Stimulated activated CD4-positive, alpha-beta T cell treated with anti-CD3 and anti-CD28 coated beads, Interleukin-4, amount 100 ng/mL, for 4 hours (primary cell): ENCODE results near the gene ARMH2.
"Not testable (repeated sequence)": the region's sequence is repeated elsewhere in the genome, so short reads cannot be mapped to it uniquely, and the experiment has no call there.

Experiments used
- DNase-seq, 2 experiments: peaks; one replicate each; pipeline ENCODE4 v3.0.0-alpha.2; 2020

Gene ARMH2

DNA sequence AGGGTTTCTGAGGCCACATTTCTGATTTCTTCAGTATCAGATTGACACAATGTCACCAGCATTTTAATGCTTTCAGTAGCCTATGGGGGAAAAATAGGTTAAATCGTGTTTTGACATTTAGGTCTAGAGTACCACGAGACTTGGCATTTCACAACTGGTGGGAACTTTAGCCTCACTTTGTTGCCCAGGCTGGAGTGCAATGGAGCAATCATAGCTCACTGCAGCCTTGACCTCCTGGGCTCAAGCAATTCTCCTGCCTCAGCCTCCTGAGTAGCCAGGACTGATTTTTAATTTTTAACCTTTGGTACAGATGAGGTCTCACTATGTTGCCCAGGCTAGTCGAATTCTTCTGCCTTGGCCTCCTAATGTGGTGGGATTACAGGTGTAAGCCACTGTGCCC lies 11.0 kb upstream of the ARMH2 start:
- DNase-seq: no peak

DNA sequence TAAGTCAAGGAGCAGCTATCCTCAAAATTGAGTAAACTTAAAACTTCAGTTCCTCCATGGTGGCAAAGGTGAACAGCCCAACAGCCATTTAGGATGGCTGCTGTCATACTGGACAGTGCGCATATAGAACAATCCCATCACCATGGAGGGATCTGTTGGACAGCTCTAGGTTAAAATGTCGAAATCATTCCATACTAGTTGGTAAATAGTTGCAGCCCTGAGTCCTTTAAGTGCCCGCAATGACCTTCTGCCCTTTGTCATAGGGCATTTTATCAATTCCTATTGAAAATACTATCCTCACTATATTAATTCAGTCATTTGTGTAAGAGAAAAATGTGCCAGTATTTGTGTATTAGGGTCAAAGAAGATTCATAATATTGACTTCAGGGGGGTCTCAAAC lies 8.9 kb upstream of the ARMH2 start:
- no peak for DNase-seq

DNA sequence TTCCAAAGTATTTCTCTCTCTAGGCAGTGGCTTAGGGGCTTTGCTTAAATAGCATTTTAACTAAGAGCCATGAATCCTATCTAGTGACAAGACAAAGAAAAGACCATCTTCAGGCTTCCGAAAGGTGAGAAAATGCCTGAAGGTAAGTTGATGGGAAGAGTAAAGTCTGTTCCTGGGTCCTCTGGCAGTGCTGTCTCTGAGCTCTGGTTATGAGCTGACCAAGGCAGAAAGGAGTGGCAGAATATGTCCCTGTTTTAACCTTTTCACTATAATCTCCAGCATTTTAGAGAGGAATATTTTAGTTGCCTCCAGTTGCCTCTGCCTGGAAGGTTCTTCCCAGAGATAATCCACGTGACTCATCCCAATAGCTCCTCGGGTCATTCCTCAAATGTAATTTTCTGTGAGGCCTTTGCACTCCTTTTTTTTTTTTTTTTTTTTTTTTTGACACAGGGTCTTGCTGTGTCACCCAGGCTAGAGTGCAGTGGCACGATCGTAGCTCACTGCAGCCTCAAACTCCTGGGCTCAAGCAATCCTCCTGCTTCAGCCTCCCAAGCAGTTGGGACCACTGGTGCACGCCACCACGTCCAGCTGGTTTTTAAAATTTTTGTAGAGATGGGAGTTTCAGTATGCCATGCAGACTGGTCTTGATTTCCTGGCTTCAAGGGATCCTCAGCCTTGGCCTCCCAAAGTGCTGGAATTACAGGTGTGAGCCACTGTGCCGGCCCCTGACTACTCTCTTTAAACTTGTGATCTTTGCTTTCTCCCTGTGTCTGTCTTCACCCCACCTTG lies 3.7 kb upstream of the ARMH2 start:
- DNase-seq: no peak

DNA sequence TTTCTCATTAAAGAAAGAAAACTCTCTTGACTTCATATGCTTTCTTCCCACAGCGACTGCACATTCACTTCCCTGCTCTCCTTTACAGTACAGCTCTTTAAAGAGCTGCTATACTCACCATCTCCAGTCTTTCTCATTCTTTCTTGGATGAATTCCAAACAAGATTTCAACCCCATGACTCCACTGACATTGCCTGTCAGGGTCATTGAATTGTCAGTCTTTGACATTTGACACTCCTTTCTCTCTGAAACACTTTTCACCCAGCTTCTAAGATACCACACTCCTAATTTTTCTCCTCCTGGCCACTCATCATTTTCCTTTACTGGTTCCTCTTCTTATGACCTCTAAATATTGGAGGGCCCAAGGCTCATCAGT lies 811 bp upstream of the ARMH2 start:
- no peak for DNase-seq

DNA sequence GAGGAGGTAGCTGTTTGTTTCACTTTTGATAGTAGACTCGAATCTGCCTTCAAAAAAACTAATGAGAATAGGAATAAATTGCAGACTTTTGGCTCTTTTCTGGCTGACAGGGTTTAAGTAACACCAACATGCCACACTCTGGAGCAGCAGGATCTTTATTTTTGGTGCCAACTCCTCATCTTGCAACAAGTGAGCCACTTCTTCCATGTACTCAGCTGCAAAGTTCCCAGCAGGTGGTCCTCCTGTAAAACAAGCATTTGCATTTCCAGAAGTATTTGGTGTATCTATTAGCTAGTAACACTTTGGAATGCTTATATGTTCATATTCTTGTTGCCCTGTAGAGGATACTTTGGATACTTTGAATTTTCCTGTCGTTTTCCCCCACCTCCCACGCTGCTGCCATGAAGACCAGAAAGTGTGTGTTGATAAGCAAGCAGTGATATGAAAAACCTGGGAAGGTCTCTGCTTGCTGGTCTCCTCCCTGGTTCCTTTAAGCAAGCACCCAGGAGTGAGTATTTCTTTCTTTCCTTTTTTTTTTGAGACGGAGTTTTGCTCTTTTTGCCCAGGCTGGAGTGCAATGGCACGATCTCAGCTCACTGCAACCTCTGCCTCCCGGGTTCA lies 1.0 kb downstream of the ARMH2 start:
- no peak for DNase-seq

DNA sequence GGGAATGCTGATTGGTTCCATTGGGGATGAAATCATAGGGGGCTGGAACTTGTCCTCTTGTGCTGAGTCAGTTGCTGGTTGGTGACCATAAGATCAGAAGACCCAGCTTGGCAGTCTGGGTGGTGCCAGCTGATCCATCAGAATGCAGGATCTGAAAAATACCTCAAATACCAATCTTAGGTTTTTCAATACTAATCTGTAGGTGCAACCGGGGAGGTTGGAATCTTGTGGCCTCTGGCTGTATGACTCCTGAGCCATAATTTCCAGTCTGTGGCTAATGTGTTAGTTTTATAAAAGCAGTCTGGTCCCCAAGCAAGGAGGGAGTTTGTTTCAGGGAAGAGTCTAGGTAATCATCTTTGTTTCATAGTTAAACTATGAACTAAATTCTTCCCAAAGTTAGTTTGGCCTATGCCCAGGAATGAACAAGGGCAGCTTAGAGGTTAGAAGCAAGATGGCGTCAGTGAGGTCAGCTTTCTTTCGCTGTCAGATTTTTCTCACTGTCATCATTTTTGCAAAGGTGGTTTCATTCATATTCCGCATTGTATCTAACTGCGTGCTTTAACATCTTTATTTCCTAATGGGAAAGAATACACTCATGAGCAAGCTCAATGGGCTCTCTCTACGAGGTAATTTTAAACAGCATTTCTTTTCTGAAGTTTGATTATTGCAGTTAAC lies 2.0 kb downstream of the ARMH2 start:
- DNase-seq: no peak

DNA sequence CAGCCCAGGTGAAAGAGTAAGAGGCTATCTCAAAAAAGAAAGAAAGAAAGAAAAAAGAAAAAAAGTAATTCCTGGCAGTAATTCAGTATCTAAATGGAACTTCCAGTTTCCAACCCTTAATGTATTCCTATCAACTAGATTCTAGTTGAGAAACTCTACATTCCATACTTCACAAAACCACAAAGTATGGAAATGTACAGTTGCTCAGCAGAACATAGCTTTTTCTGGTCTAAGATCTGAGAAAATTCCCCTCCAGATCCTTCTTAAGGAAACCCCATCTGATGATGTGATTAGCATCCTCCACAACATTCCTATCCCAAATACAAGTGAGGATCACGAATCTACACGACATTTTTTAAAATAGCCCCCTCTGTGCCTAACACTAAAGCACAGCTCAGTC lies 3.6 kb downstream of the ARMH2 start:
- no peak for DNase-seq

DNA sequence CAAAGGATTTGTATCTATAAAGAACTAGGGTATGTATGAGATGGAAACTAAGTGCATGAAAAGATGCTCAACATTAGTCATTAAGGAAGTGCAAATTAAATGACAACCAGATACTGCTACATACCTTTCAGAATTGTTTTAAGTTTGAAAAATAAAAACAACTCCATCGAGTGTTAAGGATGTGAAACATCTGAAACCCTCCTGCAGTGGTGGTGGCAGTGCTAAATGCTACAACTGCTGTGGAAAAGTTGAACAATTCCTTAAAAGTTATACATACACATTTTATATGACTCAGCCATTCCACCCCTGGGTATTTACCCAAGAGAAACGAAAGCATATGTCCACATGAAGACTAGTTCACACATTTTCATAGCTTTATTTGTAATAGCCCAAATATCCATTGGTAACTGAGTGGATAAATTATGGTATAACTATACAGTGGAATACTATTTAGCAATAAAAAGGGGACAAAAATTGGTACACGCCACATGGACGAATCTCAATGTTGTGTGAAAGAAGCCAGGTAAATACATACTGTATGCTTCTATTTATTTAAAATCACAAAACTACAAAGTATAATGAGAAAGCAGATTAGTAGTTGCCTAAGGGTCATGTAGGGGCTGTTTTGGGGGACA lies 10.6 kb downstream of the ARMH2 start:
- peak in 1 of 2 experiments; percentile 12 for DNase-seq

DNA sequence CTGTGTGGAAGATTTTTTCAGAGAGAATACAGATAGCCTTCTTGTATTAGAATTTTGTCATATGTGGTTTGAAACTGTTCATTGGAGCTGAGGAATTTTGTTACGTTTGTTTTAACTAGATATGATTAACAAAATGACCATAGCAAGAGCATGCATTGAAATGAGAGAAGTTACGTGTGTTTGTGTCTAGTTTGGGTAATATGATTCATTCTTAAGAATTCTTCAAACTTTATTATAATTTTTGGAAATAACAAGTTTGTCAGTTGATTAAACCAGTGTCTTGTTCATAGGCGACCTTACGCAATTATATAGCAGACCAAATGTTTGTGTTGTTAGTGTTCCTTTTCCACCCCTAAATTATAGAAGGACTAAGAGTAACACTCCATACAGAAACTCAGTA lies 18.5 kb downstream of the ARMH2 start:
- DNase-seq: no peak

DNA sequence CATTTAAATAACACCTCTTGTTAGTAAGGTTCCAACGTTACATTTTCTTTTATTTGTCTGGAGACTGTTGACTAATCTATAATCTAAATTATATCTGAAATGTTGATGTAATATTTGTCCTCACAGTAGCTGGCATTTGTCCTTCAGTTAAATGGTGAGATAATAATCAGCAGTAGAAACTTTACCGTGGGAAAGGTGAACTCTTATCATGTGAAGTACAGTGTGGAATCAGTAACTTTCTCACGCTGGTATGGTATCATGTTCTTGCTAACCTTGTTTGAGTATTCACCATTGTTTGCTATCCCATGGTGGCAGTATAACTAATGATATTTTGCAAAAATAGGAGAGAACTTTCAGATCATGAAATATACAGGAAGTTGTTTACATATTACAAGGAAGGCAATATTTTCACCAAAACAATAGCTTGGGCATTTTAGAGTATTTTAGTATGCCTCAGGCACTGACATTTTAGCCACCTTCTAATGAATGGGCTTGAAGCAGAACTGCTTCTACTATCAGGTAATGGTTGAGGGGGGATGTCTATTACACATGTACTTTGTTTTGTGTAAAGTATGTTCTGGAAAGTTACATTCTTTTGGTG lies 19.2 kb downstream of the ARMH2 start:
- no peak for DNase-seq

DNA sequence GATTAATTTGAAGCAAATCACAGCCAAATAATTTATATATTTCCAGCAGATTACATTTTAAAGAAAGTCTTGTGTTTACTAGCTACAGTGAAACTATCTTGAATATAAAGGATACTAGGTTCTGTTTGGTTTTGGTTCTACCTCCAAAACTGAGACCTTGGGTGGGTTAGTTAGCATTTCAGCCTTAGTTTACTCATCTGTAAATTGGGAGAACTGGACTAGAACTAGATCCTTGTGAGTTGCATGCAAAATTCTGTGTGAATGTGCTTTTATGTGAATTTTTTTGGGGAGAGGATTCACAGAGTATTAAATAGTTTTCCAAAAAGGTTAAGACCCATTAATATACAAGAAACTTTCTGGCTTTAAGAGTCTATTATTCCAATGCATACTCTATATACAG lies 19.8 kb downstream of the ARMH2 start:
- DNase-seq: no peak

DNA sequence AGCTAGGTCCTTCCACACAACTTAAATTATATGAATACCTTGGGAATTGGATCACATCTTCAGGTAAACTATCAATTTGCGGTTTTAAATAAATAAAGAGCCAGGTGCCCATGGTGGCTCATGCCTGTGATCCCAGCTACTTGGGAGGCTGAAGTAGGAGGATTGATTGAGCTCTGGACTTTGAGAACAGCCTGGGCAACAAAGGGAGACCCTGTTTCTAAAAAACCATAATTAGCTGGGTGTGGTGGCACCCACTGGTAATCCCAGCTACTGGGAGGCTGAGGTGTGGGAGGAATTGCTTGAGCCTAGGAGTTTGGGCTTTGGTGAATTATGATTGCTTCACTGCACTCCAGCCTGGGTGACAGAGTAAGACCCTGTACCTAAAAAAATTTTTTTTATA lies 20.6 kb downstream of the ARMH2 start:
- DNase-seq: no peak

DNA sequence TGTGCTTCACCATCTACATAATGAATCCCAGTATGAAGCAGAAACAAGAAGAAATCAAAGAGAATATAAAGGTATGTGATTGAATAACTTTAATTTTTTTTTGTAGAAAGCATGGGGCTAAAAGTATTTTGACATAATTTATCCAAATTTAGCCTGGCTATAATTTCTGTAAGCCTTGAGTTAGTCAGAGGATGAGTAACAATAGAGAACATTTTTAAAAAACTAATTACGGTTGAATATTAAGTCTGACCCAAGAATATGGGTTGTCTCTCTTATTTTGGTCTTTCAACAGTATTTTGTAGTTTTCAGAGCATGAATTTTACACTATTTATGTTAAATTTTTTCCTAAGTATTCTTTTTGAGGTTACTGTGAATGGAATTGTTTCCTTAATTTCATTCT lies 21.5 kb downstream of the ARMH2 start:
- DNase-seq: no peak

DNA sequence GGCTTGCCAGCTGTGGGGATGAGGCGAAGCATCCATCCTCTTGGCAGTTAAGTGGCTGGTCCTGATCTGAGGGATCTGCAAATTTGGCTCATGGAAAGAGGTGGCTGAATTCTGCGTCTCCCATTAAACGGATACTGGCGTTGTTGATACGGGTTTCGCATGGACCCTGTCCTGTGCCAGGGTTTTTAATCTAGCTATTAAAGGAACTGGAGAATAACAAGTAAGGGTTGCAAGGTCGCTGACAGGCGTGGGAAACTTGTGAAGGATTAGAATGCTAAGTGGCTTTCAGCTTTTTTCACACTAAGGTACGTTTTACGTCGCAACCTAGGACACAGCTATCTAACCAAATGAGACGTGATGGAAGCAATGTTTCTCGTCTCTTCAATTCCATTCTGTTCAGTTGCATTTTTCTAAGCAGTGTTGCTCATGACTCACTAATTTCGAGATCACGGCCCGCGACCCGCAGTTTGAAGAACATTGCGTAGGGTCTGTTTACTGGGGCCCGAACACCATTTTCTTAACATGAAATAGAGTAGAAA lies 23.1 kb downstream of the ARMH2 start:
- peak; percentile 9 to 31 for DNase-seq

DNA sequence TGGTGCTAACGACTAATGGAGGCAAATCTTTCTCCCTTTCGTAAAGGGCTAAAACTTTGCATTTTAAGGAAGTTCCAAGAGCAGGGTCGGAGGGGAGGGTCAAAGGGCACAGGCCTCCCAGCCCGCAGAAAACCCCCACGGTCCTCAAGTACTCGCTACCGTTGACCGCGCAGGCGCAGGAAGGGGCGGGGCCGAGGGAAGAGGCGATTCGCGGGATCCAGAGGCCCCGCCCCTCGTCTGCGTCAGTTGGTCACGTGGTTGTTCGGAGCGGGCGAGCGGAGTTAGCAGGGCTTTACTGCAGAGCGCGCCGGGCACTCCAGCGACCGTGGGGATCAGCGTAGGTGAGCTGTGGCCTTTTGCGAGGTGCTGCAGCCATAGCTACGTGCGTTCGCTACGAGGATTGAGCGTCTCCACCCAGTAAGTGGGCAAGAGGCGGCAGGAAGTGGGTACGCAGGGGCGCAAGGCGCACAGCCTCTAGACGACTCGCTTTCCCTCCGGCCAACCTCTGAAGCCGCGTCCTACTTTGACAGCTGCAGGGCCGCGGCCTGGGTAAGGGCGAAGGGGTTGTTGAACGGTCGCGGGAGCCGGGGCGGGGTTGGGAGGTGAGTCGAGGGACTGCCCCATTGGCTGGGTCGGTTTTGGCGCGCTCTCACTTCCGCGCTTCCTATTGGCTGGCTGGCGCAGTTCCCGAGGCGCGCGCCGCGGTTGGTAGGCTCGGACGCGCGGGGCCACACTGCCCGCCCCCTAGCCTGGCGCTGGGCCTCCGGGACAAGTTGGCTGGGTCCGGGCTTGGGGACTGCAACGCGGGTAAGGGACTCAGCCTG lies 23.8 kb downstream of the ARMH2 start, which contains the start of gene GMNN:
Gene GMNN, plus strand, starts transcription at position 242 of the 824 bp plus-strand sequence. CDS start 2,310 bp downstream, outside the sequence.
- DNase-seq: peak; percentile 96 to 100

DNA sequence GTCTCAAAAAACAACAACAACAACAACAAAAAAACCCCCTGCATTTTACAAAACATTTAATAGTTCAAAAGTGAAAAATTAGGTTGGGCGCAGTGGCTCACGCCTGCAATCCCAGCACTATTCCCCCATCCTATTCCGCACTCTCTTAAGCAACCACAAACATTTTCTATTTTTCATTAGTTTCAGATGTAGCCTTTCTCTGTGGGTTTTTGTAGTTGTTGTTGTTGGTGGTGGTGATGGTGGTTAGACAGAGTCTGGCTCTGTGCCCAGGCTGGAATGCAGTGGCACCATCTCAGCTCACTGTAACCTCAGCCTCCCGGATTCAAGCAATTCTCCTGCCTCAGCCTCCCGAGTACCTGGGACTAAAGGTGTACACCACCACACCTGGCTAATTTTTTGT lies 30.4 kb downstream of the ARMH2 start:
- no peak for DNase-seq

DNA sequence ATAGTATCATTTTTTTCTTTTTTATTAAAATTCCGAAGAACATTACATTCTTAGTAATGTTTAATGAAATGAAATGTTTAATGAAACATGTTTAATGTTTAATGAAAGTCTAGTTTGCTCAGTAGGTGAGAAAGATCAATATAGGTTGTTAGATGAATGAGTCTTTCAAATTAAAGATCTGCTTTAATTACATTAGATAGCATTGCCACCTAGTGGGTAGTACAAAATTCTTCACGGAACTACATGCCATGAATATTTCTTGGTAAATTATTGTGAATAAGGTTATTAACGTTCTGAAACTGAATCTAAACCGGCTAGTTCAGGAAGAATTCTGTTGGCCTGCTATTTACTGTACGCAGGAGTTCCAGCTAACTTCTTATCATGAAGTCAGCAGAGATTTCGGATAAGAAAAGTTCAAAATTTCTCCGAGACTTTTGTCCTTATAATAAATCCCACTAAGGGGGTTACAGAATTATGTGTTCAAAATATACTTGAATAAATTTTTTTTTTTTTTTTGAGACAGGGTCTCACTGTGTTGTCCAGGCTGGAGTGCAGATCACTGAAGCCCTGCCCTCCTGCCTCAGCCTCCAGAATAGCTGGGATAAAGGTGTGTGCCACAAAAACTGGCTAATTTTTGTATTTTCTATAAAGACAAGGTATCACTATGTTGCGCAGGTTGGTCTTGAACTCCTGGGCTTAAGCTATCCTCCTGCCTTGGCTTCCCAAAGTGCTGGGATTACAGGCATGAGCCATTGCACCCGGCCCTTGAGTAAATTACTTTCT lies 31.8 kb downstream of the ARMH2 start:
- DNase-seq: no peak

DNA sequence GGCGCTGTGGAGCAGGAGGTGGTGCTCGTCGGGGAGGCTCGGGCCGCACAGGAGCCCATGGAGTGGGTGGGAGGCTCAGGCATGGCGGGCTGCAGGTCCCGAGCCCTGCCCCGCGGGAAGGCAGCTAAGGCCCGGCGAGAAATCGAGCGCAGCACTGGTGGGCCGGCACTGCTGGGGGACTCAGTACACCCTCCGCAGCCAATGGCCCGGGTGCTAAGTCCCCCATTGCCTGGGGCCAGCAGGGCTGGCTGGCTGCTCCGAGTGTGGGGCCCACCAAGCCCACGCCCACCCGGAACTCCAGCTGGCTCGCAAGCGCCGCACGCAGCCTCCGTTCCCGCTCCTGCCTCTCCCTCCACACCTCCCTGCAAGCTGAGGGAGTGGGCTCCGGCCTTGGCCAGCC lies 32.7 kb downstream of the ARMH2 start:
- DNase-seq: not testable (repeated sequence)

DNA sequence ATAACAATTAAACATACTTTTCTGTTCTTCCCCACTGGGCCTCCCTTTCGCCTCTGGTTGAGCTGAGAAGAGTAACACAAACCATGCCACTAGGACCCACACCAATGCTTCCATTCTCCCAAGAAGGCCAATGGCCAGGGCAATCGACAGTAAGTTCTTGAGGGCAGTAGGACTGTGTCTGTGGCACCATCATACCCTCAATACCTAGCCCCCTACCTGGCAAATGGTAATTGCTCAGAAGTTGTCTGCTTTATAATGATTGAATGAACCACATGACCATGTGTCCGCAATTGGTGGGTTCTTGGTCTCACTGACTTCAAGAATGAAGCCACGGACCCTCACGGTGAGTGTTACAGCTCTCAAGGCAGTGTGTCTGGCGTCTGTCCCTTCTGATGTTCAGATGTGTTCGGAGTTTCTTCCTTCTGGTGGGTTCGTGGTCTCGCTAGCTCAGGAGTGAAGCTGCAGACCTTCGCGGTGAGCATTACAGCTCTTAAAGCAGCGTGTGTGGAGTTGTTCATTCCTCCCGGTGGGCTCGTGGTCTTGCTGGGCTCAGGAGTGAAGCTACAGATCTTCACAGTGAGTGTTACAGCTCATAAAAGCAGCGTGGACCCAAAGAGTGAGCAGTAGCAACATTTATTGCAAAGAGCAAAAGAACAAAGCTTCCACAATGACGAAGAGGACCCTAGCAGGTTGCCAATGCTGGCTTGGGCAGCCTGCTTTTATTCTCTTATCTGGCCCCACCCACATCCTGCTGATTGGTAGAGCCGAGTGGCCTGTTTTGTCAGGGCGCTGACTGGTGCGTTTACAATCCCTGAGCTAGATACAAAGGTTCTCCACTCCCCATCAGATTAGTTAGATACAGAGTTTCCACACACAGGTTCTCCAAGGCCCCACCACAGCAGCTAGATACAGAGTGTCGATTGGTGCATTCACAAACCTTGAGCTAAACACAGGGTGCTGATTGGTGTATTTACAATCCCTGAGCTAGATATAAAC lies 33.6 kb downstream of the ARMH2 start:
- DNase-seq: not testable (repeated sequence)

DNA sequence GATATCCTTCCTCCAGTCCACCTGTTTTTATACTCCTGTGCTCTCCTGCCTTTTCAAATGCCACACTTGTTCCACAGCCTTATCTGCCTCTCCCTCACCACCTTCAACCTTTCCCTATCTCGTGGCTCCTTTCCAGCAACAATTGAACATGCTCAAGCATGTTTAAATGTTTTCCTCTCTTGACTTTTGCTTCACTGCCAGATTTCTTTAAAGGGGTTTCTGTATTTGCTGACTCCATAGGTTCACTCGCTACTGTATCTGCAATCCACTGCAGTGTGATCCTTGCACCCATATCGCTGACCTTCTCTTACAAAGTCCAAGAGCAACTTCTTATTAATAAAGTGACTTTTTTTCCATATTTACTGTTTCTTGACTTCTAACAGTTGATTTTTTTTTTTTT lies 35.1 kb downstream of the ARMH2 start:
- DNase-seq: no peak
